DMS53 treated with DMSO at 0.1 percent for 48 hours (cell line): ENCODE data around the gene AMIGO3.
"Not testable (repeated sequence)": the region's sequence is repeated elsewhere in the genome, so short reads cannot be mapped to it uniquely, and the experiment has no call there.

Experiments used
- DNase-seq: peaks from one replicate; lab custom pipeline; 2025; ENCODE audit not compliant: unreplicated experiment; lab: John Stamatoyannopoulos, UW

The AMIGO3 gene

DNA sequence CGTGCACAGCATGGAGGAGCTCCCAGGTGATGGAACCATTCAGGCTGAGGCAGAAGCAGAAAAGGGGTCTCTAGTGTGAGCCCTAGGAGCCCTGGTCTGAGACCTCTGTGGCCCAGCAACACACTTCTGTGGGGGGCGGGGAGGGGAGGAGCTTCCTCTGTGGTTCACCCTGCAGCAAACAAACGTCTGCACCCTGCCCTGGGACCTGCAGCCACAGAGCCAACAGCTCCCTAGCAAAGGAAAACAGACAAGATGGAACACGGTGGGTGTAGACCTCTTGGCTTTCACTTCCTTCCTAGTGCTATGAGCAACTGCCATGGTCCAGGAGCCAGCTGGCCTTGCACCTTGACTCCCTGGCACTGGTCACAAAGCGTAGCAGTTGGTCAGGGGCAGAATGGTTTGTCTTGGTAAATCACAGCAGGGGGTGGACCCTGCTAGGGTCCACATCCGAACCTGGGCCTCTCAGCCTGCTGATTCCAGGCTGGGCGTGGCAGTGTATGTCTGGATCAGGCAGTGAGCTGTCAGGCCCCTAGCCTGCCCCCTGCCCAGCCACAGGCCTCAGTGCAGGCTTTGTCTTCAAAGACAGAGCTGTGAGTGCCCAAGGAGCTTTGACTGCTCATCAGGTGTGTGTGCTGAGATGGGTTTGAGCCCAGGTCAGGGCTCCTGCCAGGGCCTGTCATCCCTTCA is 6.7 kb downstream of the AMIGO3 start:
- no peak for DNase-seq

DNA sequence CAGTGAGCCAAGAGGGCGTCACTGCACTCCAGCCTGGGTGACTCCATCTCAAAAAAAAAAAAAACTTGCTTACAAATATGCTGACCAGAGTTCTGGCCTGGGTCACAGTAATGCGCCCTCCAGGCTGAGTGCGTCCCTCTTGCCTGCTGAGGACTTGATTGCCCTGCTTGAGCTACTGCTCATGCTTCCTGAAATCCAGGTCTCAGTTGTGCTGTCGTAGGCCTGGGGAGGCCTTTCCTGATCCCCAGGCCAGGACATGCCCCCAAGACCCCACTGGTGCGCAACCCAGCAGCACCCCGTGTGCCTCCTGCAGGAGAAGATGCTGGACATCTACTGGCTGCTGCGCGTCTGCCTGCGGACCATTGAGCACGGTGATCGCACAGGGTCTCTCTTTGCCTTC is 7.3 kb downstream of the AMIGO3 start:
- DNase-seq = no peak

DNA sequence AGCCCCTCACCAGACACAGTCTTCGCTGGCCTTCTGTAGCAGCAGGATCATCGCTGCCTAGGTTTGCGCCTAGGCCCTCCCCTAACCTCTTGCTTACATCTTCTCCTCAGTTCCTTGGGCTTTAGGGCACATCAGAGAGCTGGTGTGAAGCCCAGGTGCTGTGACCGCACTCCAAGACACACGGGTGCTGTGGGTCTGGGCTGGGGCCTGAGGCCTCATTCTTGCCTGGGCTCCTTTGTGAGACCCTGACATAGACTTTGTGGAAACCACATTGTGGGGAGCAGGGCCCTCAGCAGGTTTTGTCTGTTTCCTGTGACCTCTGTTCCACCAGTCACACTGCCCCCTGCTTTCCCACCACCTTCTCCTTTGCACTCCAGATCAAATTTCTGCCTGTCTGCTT is 8.0 kb downstream of the AMIGO3 start:
- DNase-seq = no peak

DNA sequence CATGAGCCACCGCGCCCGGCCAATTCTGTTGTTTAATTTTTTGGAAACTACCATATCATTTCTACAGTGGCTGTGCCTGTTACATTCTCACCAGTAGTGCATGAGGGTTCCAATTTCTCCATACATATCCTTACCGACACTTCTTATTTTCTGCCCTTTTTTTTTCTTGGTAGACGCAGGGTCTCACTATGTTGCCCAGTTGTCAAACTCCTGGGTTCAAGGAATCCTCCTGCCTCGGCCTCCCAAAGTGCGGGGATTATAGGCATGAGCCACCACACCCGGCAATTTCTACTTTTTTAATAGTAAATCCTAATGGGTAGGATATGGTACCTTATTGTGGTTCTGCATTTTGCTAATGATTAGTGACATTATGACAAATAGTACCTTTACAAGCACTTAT is 9.6 kb downstream of the AMIGO3 start:
- DNase-seq = no peak

DNA sequence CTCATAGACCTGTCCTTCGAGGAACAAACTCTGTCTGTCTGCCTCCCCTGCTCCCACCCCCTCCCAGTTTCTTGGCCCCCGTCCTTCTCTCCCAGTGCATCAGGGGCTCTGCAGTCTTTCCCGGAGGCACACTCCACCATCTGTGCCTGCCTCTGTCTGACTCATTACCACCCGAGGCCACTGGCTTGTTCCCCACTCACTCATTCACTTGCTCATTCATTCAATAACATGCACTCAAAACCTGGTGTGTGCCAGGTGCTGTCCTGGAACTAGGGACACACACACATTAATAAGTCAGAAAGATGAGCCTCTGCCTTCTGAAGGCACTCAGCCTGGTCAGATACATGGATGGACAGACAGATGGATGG is 12.4 kb downstream of the AMIGO3 start:
- DNase-seq = no peak

DNA sequence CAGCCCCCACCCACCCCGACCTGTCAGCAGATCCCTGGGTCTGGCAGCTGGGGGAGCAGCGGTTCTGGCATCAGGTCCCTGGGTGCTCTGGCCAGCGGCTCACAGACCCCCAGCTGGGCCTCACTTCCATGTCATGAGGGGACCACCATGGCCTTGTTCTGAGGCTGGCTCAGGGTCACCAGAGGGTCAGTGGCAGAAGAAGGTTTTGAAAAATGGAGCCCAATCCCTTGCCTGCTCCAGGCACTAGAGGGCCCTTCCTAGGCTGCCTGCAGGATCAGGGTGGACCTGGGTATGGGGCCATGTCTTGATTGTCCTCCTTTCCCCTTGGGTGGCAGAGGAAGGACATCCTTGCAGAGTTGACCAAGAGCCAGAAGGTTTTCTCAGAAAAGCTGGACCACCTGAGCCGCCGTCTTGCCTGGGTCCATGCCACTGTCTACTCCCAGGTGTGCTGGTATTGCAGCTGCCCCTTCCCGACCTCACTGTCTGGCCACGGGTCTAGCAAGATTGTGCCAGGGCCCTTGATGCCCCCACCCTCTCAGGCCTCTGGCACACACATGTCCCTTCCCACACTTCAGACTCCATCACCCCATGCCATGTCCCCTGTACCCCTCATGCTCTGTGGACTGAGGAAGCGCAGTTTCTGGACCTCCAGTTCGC is 12.9 kb downstream of the AMIGO3 start:
- no peak for DNase-seq

DNA sequence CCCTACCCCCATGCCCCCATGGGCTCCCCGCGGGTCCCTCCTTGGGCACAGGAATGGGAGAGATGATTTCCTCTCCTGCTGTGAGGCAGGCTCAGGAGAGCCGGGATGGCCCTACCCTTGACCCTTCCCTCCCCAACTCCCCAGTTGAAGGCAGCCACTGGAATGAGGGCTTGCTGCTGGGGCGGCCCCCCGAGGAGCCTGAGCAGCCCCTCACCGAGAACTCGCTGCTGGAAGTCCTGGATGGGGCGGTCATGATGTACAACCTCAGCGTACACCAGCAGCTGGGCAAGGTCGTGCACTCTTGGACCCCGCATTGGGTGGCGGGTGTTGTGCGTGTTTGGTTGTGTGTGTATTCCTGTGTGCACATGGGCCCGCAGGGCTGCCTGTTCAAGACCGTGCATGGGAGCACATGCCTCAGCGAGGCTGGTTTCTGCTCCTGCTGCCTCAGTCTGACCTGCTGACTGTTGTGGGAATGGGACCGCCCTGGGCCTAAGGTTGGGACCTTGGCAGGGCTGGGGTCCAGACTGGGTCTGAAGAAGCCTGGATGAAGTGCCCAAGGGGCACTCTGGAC is 14.0 kb downstream of the AMIGO3 start:
- DNase-seq = no peak

DNA sequence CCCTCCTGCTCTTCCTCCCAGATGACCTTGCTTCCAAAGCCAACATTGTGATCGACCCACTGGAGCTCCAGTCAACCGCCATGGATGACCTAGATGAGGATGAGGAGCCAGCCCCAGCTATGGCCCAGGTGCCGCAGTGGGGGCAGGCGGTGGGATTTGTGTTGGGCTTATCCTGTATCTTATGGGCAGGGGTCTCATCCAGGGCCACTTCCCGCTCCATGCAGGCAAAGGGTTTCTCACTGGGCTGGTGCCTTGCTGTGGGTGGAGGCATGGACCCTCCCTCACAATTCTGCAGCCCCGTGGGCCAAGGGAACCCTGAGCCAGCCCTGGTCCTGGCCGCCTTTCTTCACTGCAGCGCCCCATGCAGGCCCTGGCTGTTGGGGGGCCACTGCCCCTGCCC is 14.9 kb downstream of the AMIGO3 start:
- no peak for DNase-seq

DNA sequence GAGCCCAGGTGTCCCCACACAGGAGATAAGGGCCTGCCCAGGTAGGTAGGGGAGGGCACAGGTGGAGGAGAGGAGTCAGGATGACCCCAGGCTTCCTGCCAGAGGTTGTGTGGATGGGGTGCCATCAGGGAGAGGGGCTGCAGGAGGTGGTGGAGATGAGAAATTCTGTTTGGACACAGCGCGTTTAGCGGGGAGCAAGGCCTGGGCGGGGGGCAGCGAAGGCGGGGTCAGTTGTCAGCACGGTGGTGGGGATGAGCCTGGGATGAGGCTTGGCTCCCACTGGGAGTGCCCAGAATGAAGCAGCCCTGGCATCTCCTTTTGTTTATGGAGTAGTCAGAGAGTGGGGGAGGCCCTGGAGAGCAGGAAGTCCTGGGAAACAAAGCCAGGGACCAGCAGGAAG is 15.5 kb downstream of the AMIGO3 start:
- no peak for DNase-seq

DNA sequence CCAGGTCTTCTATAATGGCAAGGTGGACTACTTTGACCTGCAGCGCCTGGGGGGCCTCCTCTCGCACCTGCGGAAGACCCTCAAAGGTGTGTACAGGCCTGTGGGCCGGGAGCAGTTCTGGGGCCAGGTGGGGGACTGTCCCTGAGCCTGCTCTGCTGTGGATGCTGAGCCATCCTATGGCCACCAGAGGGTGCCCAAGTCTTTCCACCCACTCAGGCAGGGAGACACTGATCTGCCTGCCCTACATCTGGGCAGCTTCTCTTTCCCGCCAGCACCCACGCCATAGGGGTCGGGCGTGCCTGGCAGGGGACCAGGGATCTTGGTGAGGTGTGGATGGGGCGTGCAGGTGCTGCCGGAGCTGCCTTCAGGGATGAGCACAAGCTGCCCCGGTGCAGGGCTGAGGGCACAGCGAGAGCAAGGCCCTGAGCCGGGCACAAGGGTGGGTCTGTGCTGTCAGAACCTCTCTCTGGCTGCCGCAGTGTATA is 16.0 kb downstream of the AMIGO3 start:
- DNase-seq = peak; percentile 1

DNA sequence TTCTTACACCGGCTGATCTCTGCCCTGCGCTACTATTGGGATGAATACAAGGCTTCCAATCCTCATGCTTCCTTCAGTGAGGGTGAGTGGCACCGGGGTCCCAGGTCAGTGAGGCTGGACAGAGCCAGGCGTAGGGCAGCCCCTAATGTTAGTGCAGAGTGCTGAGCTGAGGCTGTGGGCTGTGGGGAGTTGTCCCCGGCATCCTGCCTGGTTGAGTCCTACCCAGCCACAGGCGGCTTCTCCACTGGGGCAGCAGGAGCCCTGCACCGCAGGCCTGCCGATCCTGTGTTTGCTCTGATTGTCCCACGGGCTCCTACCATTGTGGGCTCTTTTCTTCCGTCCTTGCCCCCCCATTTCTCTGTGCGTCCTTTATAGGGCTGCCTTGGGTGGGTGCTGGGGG is 16.8 kb downstream of the AMIGO3 start:
- DNase-seq = no peak

DNA sequence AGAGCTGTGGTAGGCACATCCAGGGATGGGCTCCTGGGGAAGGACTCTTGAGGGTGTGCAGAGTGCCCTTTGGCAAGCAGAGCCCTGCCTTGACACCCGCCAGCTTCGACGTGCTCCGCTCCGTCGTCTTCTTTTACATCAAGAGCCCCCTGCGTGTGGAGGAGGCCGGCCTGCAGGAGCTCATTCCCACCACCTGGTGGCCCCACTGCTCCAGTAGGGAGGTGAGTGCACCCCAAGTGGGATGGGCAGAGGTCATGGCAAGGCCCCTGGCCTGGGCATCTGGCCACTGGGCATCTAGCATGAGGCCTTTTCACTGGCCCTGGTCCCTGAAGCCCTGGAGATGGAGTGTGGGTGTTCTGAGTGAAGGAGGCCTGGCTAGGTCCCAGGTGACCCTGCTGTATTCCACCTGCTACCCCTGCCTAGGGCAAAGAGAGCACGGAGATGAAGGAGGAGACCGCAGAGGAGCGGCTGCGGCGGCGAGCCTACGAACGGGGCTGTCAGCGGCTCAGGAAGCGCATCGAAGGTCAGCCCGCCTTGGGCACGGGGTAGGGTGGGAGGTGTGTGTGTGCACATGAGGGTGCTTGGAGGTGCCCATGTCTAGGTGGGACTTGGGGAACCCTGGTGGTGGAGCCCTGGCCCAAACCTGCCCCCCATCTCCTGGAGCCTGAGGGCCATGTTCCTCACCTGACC is 18.0 kb downstream of the AMIGO3 start:
- no peak for DNase-seq

DNA sequence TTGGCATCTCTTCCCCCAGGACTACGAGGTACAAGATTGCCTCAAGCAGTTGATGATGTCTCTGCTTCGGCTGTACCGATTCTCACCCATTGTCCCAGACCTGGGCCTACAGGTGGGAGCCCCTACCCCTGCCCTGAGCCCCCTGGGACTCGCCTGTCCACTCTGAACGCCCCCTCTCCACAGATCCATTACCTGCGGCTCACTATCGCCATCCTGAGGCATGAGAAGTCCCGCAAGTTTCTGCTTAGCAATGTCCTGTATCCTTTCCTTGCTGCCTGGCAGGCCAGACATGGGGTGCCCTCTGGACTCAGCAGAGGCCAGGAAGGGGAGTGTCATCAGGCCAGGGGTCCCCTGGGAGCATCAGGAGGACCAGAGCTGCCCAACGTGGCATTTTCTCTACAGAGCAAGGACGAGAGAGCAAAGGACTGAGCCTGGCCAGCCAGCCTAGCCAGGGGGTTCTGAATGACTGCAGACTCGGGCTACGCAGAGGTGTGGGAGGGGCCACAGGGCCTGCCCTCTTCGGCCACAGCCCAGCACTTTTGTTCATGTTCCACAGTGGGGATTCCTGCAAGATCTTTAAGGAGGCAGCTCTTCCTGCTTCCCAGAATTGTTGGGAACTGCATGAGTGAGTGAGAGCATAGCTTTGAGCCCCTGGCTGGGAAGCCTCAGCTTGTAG is 18.9 kb downstream of the AMIGO3 start:
- no peak for DNase-seq

DNA sequence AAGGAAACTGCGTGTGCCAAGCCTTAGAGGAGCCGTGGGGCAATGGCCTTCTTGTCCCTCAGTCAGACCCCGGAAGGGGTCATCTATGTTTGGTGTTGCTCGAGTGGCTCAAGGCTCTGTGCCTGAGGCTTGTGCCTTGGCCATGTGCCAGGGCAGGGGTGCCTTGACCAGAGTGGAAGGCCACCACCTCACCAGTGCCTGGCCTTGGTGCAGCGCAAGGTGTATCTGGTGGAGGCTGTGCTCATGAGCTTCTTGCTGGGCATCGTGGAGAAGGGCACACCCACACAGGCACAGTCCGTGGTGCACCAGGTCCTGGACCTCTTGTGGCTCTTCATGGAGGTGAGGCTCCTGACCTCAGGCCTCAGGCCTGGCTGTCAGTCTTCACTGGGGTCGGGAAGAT is 19.5 kb downstream of the AMIGO3 start:
- DNase-seq = no peak

DNA sequence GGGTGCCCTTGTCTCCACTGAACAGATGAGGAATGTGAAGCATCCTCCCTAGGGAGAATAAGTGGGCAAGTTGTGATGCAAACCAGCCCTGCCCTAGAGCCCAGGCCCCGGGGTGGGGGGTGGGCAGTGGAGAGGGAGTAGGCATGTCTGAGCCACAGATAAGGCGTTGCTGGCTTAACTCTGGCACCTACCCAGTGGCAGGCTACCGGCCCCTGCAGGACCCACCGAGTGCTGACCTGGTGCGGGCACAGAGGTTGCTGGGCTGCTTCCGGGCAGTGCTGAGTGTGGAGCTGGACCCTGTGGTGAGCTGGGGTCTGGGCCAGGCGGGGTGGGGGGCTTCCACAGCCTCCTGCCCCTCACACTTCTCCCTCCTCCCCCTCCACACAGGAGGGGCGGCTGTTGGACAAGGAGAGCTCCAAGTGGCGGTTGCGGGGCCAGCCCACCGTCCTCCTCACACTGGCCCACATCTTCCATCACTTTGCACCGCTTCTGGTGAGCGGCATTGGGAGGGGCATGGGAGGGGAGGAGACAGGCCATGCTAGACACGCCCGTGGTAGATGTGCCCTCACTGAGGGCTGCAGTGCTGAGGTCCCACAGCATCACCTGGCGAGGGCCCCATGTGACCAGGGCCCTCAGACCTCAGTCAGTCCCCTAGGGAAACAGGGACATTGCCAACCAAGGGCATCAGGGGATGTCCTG is 20.1 kb downstream of the AMIGO3 start:
- no peak for DNase-seq

DNA sequence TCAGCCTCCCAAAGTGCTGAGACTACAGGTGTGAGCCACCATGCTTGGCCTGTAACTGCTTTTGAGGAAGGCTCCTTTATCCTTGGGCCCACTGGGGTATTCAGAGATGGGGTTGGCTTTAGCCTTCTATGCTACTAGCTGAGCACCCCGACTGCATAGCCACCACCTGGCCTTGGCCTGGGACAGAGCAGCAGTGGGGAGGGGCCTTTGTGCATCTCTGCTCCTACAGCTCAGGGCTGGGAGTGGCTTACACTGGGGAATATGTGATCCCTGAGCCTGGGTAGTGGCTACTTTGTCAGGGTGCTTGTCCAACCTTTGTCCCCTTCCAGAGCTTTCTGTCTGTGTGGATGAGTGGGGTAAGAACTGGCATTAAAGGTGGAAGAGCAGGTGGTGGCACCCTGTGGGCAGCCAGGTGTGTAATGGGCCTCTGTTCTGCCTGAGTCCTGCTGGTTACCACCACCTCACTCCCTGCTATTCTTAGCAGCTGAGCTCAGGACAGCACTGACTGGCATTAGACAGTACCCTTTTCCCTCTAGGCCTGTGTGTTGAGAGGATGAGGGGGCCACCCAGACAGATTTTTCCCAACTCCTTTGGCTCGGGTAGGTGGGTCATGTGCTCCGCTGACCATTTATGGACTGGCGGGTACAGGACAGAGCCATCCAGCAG is 24.0 kb downstream of the AMIGO3 start:
- DNase-seq = not testable (repeated sequence)

DNA sequence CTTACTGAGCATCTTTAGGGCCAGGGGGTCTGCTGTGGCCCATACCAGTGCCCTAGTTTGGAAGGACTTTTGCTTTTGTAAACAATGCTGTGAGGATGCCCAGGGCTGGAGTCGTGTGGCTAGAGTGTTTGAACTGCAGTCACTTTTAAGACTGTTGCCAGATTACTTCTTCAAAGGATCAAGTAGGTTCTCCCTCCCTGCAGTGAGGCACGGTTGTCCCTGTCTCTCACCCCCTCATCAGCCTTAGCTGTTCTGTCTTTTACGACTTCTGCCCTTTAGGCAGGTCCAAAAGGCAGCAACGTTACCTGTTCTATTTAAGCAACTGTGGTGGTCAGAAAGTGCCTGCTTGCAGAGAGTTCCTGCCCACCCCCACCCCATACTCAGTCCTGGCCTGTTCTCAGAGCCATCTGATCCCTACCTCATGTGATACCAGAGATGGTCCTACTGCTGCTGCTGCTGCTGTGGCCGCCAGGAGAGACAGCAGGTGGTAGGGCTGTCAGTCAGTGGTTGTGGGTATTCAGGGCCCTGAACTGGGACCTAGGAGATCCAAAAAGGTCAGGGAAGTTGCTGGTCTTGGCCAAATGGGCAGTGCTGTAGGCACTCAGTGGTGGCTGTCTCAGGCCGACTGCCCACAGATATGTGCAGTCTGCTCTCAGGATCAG is 24.9 kb downstream of the AMIGO3 start:
- DNase-seq = not testable (repeated sequence)

DNA sequence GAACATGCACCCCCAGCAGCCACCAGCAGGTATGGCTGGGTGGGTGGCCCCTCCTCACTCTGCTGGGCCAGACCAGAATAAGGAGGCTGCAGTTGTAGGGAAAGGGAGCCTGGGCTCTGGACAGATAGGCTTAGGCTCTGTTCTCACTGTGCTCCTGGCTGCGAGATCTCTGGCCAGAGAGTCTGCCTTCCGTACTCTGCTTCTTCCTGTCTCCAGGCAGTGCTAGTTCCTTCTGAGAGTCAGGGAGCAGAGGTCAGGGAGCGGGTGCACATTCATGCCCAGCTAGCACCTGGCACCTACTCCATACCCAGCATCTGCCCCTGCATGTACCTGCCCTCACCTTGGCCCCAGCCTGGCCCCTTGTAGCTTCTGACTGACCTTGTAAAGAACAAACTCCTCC is 28.0 kb downstream of the AMIGO3 start:
- not testable (repeated sequence) for DNase-seq

DNA sequence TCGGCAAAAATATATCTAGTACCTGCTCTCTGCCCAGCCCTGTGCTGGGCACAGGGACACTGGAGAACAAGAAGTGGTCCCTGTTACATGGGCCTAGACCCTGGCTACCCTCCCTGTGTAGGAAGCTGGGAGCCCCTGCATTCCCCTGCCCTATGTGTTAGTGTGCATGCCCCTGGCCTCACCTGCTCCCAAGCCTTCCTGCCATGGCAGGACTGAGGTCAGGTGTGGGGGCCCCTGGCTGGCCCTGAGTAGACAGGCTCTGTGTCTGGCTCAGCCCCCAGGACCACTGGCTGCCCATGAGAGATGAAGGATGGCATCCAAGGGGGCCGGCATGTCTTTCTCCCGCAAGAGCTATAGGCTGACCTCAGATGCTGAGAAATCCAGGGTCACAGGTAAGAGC is 28.6 kb downstream of the AMIGO3 start:
- DNase-seq = not testable (repeated sequence)
